Measurements from ENCODE around the gene MBOAT1. TPM values are rescaled to one million over a fixed set of nuclear protein-coding genes. Genes with fewer than 3 reads are reported as not detected.

The MBOAT1 gene
- polyA plus RNA-seq, 2 of the 4 experiments (the other 2 are of a cell fraction): 1.9 to 5.5 TPM

GRCh38 chr6:20191992-20192391 lies 20.3 kb downstream of the MBOAT1 start:
- Histone ChIP-seq H3K4me2 (no peak overlapping the region), H3K4me3 (no peak overlapping the region), H3K4me1 (no peaks in the 10 kb centered on the region), H3K9me3 (no peaks in the 10 kb centered on the region), H3K27ac (no peak overlapping the region)
- DNase-seq (ENCODE audit: low read depth in 1 of 2, low spot score in 1 of 2): no peak
- TF ChIP-seq FOXS1 (CRISPR knock-in tag; IDR thresholded peaks at IDR 0.05) (no peak), POLR2AphosphoS2 (conservative IDR thresholded peaks at IDR 0.05; ENCODE audit: low read length) (no peak), RFX5 (IDR thresholded peaks at IDR 0.05) (no peak), HEYL (CRISPR knock-in tag; IDR thresholded peaks at IDR 0.05) (no peak), EHMT2 (IDR thresholded peaks at IDR 0.05; ENCODE audit: low read depth) (no peak), CTCF (IDR thresholded peaks at IDR 0.05) (no peak)
- TF ChIP-seq, protein P1, sequence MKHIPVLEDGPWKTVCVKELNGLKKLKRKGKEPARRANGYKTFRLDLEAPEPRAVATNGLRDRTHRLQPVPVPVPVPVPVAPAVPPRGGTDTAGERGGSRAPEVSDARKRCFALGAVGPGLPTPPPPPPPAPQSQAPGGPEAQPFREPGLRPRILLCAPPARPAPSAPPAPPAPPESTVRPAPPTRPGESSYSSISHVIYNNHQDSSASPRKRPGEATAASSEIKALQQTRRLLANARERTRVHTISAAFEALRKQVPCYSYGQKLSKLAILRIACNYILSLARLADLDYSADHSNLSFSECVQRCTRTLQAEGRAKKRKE (CRISPR knock-in tag; IDR thresholded peaks at IDR 0.05; ENCODE audit: low read depth): no peak
- TF ChIP-seq, protein P2, sequence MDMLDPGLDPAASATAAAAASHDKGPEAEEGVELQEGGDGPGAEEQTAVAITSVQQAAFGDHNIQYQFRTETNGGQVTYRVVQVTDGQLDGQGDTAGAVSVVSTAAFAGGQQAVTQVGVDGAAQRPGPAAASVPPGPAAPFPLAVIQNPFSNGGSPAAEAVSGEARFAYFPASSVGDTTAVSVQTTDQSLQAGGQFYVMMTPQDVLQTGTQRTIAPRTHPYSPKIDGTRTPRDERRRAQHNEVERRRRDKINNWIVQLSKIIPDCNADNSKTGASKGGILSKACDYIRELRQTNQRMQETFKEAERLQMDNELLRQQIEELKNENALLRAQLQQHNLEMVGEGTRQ (IDR thresholded peaks at IDR 0.05): no peak
- WGBS (ENCODE audit: missing lambda C conversion rate): 45% methylated on average over 1 of the region's 1 CpG
- no peak for ATAC-seq
- no peak for FAIRE-seq
- ChIA-PET CTCF (no interaction called here), POLR2A (no interaction called here)

DNA sequence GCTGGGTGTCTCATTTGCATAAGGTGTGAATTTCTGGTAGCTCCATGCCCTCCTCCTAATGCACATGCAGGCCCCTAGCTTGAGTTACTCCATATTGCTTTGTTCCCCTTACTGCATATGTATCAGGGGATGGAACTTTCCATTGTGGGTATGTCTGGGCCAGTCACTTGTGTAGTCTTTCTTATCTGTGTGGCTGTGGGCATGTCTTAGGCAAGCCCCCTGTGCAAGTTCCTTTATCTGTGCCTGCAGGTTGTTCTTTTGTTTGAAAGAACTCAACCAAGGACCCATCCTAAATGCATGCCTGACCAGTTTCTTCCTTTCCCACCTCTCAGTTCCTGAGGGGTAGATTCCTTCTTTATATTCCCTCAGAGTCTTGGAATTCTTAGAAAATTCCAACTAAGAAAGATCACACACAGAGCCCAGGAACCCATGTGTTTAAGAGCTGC lies 23.6 kb downstream of the MBOAT1 start:
- no peak overlapping the region for H3K4me3 ChIP-seq
- DNase-seq (ENCODE audit: low read depth in 1 of 2, low spot score in 1 of 2) (no peak), ATAC-seq (no peak), FAIRE-seq (no peak)
- H3K27ac ChIP-seq: no peak overlapping the region
- H3K4me2 ChIP-seq: no peak overlapping the region
- H3K9me3 ChIP-seq: no peaks in the 10 kb centered on the region
- ChIA-PET CTCF (interaction anchor here (1.6 kb wide), 1 partner anchor 74 kb away, joined by 3 read pairs; no protein-coding TSS in a partner anchor), POLR2A (no interaction called here)
- no peaks in the 10 kb centered on the region for H3K4me1 ChIP-seq
- no peak for TF ChIP-seq RCOR1 (IDR thresholded peaks at IDR 0.05; ENCODE audit: low read depth, low read length)
- TF ChIP-seq SMC3 (IDR thresholded peaks at IDR 0.05): no peak
- TF ChIP-seq, protein P1 (CRISPR knock-in tag; IDR thresholded peaks at IDR 0.05; ENCODE audit: low read depth): no peak
- TF ChIP-seq CBX2 (IDR thresholded peaks at IDR 0.05; ENCODE audit: borderline replicate concordance, low read depth): no peak

- no peak overlapping the region for H3K4me2 ChIP-seq
- ATAC-seq (no peak), FAIRE-seq (no peak), DNase-seq (ENCODE audit: low read depth in 1 of 2, low spot score in 1 of 2) (no peak)
- no peak overlapping the region for H3K27ac ChIP-seq
- ChIA-PET POLR2A (no interaction called here), CTCF (no interaction called here)
- TF ChIP-seq SREBF2 (IDR thresholded peaks at IDR 0.05) (no peak), ZFP36 (IDR thresholded peaks at IDR 0.05; ENCODE audit: borderline replicate concordance, partially characterized antibody) (no peak)
- H3K9me3 ChIP-seq: no peaks in the 10 kb centered on the region
- no peak overlapping the region for H3K4me3 ChIP-seq
- no peaks in the 10 kb centered on the region for H3K4me1 ChIP-seq
- 70% methylated on average over 5 of the region's 5 CpGs for WGBS (ENCODE audit: missing lambda C conversion rate)
Measured at GRCh38 chr6:20186981-20187380, 25.3 kb downstream of the MBOAT1 start.

GRCh38 chr6:20183706-20184105 lies 28.6 kb downstream of the MBOAT1 start:
- no peak overlapping the region for H3K27ac ChIP-seq
- CTCF ChIA-PET: no interaction called here
- no peak for ATAC-seq
- no peak for FAIRE-seq
- TF ChIP-seq PHF8 (IDR thresholded peaks at IDR 0.05; ENCODE audit: borderline replicate concordance, low read depth) (no peak), RARB (CRISPR knock-in tag; IDR thresholded peaks at IDR 0.05) (no peak), TFCP2L1 (CRISPR knock-in tag; IDR thresholded peaks at IDR 0.05) (no peak), HOXA7 (CRISPR knock-in tag; IDR thresholded peaks at IDR 0.05) (no peak), CHD4 (IDR thresholded peaks at IDR 0.05; ENCODE audit: borderline replicate concordance) (no peak), RCOR1 (IDR thresholded peaks at IDR 0.05; ENCODE audit: low read depth, low read length) (no peak), ZC3H11A (IDR thresholded peaks at IDR 0.05) (no peak), HMGXB4 (CRISPR knock-in tag; IDR thresholded peaks at IDR 0.05; ENCODE audit: borderline replicate concordance) (no peak), EP300 (IDR thresholded peaks at IDR 0.05) (no peak)
- 83% methylated on average over 3 of the region's 3 CpGs for WGBS (ENCODE audit: missing lambda C conversion rate)
- POLR2A ChIA-PET: no interaction called here
- no peak for DNase-seq (ENCODE audit: low read depth in 1 of 2, low spot score in 1 of 2)
- no peak overlapping the region for H3K4me3 ChIP-seq
- H3K9me3 ChIP-seq: no peaks in the 10 kb centered on the region
- no peaks in the 10 kb centered on the region for H3K4me1 ChIP-seq
- no peak overlapping the region for H3K4me2 ChIP-seq

Measured in A549 (cell line).